GM21381 (cell line): Measurements from ENCODE around the gene LDLRAD3.
"Not testable (repeated sequence)": the region's sequence is repeated elsewhere in the genome, so short reads cannot be mapped to it uniquely, and the experiment has no call there.

Experiments
- ATAC-seq: cut with Tn5 transposase; IDR thresholded peaks from one replicate; pipeline ENCODE4 v1.9.1; 2021; ENCODE audit warnings: mild to moderate bottlenecking, moderate library complexity; ENCODE audit not compliant: unreplicated experiment

LDLRAD3 gene

GRCh38 chr11:36155124-36155561, 211.3 kb downstream of the LDLRAD3 start:
- ATAC-seq, result no peak

DNA sequence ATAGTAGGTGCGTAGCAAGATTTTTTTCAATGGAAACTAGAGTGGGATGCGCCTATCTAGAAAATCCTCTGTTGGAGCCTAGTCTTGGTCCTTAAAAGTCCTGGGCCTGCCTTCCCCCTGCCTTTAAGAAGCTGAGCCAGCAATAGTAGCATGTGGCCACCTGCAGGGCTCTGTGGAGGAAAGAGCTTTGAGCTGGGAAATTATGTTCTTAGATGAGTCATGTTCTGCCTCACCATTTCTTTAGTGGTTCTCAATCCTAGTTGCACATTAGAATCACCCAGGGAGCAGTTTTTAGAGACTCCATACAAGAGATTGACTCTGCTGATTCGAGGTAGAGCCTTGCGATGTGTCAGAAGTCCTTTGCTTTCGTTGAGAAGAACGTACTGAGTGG, 211.9 kb downstream of the LDLRAD3 start:
- no peak for ATAC-seq

DNA sequence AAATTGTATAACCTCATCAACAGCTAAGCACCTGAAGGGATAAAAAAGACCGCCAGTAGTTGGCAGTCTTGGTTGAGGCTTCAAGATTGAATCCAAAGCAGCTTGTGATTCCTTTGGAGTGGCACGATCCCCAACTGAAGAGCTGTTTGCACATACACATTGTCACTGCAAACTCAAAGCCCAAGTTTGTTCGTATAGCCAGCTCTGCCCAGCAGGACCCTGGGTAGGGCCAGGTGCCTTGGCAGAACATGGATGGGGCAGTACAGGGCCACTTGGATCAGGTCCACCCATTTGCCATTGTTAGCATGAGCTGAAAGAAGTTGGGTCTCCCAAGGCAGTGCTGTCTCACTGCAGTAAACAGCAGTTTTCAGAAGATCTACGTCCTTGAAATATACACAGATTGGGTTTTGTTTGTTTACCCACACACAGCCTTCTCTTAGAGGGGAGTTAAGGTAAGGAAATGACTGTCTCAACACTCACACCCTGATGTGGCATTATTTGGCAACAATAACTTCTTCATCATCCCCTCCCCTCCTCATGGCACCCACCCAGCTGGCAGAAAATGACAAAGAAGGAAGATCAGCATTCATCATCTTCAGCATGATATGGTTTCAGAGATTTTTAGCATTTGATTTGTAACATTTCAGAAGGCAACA, 212.4 kb downstream of the LDLRAD3 start:
- ATAC-seq, result no peak

GRCh38 chr11:36156817-36157519, 213.1 kb downstream of the LDLRAD3 start:
- ATAC-seq, result no peak

GRCh38 chr11:36160091-36160490, 216.2 kb downstream of the LDLRAD3 start:
- no peak for ATAC-seq

DNA sequence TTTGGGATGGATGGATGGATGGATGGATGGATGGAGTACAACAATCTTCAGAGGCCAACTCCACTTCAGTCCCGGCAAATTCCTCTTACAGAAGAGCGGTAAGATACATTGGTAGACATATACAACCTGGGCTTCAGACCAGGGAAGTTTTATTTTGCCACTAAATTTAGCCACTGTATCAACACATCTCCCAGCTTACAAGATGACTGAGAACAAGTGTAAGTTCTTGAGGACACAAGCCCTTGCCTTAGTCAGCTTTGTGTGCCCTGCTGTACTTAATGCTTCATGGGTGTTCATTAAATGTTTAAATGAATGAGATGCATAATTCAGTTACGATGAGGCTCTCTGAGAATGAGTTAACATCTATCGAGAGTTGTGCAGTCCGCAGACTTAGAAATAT, 217.7 kb downstream of the LDLRAD3 start:
- no peak for ATAC-seq

DNA sequence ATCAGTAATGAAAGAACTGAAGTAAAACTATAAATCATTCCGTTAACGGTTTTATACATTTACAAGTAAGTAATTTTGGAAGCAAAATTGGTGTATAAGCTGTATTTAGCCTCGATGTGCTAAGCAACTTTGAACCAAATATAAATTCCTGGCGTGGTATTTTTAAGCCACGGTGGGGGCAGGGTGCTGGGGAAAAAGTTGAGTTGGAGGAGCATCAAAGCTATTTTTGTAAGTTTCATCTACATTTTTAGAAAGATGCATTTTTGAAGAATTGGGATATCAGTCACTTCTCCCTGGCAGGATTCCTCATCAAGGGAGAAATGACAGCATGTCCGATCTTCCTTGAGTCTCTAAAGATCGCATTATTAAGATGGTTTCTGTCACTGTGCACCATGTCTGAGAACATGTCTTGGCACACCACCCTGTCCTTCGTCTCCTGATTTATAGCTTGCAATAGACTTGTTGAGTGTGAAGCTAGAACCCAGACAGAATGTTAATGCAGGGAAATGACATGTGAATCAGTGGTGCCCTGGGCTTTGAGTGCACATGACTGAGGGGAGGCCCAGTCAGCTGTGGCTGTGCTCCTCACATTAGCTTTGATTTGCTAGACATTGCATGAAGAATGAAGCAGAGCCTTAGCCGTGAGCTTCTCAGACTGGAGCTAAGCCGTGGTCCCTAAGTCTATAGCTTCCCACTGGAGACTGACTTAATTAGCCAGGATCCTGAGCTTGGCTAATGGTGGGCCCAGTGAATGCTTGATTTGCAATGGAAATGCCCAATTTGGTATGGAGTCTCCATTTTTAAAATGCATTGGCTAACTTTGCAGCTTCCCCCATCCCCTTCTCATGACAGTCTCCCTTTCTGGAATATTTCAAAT, 218.4 kb downstream of the LDLRAD3 start:
- no peak for ATAC-seq

DNA sequence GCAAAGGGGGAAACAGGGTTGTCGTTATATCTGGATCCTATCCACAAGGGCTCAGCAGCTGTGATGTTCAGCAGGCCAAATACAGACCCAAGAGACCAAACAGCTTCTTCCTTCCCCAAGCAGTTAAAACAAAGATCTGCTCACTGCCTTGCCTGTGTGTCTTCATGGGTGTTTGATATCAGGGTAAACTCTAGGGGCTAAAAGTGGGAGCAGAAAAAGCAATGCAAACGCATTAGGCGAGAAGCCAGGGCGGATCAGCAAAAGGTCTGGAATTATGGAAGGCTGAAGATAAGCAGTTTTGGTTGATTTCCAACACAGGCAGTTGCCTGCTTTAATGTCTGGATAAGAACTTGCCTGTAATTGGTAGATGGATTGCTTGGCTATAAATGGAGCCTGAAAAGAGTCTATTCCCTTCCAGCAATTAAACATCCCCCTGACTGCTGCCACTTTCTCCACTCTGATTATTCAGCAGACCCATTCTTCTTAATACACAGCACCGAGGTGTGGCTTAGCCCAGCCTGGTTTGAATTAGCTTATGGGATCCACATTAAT, 219.1 kb downstream of the LDLRAD3 start:
- ATAC-seq, result no peak

DNA sequence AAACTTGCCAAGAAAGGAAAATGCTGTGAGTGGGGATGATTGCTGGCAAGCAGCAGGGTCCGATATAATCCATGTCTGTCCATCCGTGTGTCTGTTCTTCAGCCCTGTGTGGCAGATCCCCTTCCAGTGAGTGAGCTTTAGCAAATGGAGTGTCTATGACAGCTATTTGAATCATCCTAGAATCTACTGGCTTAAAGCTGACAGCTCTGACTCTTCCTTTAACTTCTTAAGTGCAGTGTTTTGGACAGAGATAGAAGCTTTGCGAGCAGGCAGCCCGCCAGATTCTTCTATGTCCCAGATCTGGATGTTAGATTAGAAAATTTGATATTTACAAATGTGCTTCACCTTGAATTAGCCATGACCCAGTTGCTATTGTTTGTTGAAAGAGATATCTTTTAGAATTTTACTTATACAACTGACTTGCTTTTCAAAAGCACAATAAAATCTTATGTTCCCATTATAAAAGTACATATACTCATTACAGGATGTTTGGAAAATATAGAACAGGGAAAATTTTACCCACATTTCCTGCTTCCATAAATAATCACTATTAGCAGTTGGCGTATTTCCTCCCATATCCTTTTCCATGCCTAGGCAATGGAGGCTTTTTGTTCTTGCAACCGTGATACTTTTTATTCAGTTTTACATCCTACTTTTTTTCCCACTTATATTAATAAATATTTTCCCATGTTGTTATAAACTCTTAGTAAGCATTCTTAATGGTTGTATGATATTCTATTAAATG, 220.8 kb downstream of the LDLRAD3 start:
- ATAC-seq, result no peak

- no peak for ATAC-seq
Observed at GRCh38 chr11:36165621-36166397, 221.9 kb downstream of the LDLRAD3 start.

- ATAC-seq, result no peak
Observed at GRCh38 chr11:36167073-36167472, 223.2 kb downstream of the LDLRAD3 start.

DNA sequence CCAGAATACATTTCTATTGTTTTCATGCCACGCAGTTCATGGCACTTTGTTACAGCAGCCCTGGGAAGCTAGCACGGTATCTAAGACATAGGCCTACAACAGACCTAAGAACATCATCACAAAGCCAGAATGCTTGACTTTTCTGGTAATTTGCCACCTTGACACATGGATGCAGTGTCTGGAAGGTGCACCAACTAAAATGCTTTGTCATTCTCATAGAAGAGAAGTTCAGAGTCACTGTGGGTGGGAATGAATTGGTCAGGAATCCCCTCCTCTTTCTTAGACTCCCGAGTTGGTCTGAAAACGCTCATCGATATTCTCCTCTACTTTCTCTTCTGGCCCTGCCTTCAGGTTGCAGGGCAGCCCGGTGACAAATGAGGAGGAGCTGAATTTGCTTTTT, 223.9 kb downstream of the LDLRAD3 start:
- ATAC-seq, result no peak

- ATAC-seq, result no peak
Observed at GRCh38 chr11:36177836-36178235, 234.0 kb downstream of the LDLRAD3 start.

GRCh38 chr11:36186340-36187175, 242.7 kb downstream of the LDLRAD3 start:
- no peak for ATAC-seq

DNA sequence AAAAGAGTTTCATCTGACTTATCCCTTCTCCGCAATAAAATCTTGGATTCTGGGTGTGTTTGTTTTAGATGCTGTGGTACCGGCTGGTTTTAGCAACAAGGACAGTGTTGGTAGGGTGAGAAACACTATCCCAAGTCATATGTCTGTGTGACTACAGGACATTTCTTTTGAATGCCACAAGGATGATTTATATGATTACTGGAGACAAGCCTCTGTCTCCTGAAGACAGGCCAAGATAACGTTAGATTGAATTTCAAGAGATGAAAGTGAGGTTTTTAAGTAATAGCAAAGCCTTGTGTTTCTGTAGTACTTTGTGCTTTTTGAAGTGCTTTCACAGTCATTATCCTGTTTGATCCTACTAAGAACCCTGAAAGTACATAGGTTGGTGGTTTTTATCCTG, 243.8 kb downstream of the LDLRAD3 start:
- ATAC-seq, result no peak

GRCh38 chr11:36189735-36190134, 245.9 kb downstream of the LDLRAD3 start:
- not testable (repeated sequence) for ATAC-seq

DNA sequence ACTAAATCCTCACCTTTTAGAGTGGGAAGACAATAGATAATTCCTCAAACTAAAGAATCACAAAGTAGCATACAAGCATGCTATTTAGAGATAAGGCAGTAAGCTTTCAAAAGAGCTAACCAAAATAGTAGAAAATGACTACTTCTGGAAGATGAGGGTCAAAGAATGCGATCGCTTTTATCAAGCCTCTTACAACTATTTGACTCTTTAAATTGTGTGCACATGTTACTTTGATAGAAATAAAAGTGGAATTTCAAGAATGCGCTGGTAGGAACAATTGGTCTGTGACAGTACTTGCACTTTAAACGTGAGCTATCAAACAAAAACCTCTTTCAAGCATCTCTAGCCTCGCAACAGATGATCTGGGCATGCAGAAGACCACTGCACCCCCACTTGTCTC, 248.1 kb downstream of the LDLRAD3 start:
- ATAC-seq, result no peak

DNA sequence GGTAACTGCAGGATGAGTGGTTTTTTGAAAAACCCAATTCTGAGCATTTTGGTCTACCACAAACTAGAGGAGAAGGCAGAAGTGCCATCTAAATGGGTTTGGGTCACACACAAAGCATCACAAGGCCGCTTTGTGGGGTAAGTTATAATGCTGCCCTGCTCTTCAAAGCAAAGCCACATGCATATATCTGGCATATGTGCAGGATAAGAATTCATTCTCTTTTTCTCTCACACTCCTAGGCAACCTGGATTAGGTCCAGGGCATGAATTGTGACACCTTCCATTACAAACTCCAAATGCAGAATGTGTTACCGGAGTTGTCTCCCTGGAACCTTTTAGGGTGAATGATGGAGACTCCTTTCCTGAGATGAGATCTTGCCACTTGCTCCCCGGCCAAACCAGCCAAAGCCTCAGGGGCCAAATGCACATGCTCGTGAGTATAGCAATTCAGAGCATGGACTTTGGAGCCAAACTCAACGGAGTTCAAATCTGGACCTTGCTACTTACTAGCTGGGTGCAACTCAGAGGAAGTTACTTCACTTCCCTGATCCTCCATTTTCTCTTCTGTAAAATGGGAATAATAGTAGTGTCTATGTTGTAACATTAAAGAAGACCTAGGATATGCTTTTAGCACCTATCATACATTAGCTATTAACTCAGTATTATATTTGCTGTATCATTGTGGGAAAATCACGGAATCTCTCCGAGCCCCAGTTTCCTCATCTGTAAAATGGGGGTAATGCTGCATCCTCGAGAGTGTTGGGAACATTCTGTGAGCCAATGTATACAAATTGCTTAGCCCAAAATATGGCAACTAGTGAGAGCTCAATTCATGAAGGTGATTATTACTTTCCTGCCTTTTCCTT, 248.8 kb downstream of the LDLRAD3 start:
- no peak for ATAC-seq
